Measurements from ENCODE around the gene ARHGEF2. TPM values are rescaled to one million over a fixed set of nuclear protein-coding genes. Genes with fewer than 3 reads are reported as not detected.

The ARHGEF2 gene
- total and polyA plus RNA-seq, 9 of the 15 experiments (the other 6 are each of a cell fraction or from before 2014, with no cell fraction given), result 7.1 to 162 (median 62.2) TPM

DNA sequence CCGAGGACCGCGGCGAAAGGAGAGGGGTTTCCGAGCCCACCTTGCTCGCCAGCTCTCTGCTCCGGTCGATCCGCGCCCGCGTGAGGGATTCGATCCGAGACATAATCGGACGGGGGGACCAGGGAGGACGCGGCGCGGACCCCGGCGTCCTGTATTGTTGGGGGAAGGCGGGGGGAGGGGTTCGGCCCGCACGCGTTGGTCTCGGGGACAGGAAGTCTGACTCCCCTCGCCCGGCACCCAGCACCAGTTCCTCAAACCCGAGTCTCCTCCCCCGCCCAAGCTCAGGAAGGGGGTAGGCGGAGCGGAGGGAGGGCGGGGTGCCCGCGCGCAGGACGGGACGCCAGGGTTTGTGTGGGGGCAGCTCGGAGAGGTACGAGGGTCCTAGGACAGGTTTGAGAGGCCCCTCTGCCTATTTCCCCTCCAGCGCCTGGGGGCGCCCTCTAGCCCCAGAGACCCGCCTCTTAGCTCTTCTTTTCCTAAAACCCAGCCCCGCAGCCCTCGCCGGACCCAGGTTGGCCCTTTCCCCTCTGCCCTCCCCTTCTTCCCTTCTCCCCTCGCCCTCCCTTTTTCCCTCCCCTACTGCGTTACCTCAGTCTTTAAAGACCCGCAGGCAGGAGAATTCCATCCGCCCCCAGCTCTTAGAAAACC, at the start of gene ARHGEF2 (continued):
- TF ChIP-seq, protein P1, sequence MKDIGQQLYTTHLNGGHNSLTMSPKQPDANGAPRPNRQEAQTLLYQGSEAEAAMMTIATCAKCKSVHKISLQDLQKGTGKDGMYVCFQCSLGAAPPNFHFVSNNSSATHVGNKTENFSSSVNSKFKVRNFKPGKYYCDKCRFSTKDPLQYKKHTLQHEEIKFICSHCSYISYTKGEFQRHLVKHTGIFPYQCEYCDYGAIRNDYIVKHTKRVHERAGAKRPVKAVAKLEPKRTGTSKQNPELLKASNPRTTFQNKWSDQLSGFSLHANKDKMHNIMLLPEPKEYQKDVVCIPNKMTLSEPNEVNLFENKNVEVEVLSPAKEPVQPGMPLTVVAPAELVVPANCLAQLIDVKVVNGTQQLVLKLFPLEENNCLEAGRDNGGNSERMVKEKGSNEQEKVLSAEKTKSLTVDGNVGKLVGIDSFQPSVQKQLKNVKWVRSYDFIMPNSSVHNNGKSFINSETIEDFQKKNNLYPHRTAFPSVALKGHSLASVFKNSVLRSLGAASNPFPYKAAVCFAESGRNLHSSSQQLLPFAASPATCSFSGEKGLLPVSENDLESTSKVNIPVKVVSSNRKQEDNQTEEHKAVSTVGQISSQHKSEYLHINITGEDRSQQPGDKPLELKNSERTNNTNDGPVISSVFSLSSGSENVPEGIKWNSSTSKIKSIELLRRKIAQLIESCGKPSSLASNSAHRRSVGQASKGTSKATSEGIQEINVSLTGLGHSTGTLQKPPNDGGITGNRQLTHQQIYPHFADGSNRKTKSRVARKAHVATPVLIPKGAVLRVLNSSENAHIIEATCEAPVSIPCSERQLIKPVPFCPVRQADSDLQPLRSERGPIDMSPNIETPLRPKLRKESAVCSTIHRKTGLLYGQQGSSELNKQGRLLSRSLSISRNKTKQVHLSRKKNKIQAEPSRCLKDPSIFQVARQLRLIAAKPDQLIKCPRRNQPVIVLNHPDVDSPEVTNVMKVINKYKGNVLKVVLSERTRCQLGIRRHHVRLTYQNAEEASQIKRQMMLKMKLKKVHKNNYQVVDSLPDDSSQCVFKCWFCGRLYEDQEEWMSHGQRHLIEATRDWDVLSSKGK (CRISPR knock-in tag; IDR thresholded peaks at IDR 0.05), result no peak
- TF ChIP-seq RB1 (IDR thresholded peaks at IDR 0.05; ENCODE audit: low read depth), result peak; percentile 24; the same call in 1 of the 2 replicates
- TF ChIP-seq, protein P2, sequence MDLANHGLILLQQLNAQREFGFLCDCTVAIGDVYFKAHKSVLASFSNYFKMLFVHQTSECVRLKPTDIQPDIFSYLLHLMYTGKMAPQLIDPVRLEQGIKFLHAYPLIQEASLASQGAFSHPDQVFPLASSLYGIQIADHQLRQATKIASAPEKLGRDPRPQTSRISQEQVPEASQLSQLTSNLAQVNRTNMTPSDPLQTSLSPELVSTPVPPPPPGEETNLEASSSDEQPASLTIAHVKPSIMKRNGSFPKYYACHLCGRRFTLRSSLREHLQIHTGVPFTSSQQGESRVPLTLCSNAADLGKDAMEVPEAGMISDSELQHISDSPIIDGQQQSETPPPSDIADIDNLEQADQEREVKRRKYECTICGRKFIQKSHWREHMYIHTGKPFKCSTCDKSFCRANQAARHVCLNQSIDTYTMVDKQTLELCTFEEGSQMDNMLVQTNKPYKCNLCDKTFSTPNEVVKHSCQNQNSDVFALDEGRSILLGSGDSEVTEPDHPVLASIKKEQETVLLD (IDR thresholded peaks at IDR 0.05), result 0 out of 2 replicates have a peak, but pooled peaks have one; percentile 46
- 0 out of 2 replicates have a peak, but pooled peaks have one; percentile 68 for TF ChIP-seq SRSF3 (IDR thresholded peaks at IDR 0.05; ENCODE audit: insufficient read depth, low read length)
- no peak for TF ChIP-seq ZNF316 (IDR thresholded peaks at IDR 0.05)
- peak; percentile 63 for TF ChIP-seq MBD2 (IDR thresholded peaks at IDR 0.05; ENCODE audit: borderline replicate concordance, low read depth)
- no peak for TF ChIP-seq ZSCAN32 (CRISPR knock-in tag; IDR thresholded peaks at IDR 0.05)
- no peak for TF ChIP-seq ZNF212 (CRISPR knock-in tag; IDR thresholded peaks at IDR 0.05)
- no peak for TF ChIP-seq E2F3 (CRISPR knock-in tag; IDR thresholded peaks at IDR 0.05)
- TF ChIP-seq ZNF174 (CRISPR knock-in tag; IDR thresholded peaks at IDR 0.05), result no peak
- TF ChIP-seq, protein P3, sequence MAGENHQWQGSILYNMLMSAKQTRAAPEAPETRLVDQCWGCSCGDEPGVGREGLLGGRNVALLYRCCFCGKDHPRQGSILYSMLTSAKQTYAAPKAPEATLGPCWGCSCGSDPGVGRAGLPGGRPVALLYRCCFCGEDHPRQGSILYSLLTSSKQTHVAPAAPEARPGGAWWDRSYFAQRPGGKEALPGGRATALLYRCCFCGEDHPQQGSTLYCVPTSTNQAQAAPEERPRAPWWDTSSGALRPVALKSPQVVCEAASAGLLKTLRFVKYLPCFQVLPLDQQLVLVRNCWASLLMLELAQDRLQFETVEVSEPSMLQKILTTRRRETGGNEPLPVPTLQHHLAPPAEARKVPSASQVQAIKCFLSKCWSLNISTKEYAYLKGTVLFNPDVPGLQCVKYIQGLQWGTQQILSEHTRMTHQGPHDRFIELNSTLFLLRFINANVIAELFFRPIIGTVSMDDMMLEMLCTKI (IDR thresholded peaks at IDR 0.05; ENCODE audit: partially characterized antibody), result no peak

Data from K562 (cell line).